ENCODE data around the gene KRT80.

DNA sequence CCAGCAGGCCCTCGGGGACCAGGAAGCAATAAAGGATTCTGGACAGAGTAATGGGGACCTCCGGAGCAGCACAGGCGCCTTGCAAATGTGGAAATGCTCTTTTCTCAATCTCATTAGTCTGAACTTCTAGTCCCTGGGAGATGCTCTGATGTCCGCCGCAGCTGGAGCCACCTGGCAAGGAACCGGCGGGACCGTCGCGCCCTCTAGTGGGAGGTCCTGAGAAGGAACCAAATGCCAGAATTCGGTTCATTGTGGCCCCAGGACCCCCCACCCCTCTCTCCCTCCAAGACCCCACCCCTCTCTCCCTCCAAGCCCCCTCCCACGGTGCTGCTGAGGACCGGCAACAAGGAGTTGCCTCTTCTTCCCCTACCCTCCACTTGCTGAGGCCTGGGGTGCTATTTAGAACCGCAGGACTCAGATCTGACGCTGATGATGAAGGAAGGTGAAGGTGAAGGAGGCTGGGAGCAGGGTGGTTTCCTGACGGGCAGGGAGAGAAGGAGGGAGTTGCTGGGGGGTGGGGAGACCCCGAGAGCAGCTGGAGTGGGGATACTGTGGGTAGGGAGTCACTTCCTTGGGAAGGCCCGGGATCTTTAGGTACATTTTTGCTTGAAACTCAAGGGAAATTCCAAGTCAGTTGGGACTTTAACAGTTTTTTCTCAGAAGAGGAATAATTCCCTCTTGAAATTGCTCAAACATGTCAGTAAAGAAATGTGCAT is 69.8 kb downstream of the KRT80 start:
- TF ChIP-seq, protein P1, sequence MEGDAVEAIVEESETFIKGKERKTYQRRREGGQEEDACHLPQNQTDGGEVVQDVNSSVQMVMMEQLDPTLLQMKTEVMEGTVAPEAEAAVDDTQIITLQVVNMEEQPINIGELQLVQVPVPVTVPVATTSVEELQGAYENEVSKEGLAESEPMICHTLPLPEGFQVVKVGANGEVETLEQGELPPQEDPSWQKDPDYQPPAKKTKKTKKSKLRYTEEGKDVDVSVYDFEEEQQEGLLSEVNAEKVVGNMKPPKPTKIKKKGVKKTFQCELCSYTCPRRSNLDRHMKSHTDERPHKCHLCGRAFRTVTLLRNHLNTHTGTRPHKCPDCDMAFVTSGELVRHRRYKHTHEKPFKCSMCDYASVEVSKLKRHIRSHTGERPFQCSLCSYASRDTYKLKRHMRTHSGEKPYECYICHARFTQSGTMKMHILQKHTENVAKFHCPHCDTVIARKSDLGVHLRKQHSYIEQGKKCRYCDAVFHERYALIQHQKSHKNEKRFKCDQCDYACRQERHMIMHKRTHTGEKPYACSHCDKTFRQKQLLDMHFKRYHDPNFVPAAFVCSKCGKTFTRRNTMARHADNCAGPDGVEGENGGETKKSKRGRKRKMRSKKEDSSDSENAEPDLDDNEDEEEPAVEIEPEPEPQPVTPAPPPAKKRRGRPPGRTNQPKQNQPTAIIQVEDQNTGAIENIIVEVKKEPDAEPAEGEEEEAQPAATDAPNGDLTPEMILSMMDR (conservative IDR thresholded peaks at IDR 0.05; ENCODE audit: low read depth in 2 of 2) = peak; percentile 70 to 86
- TF ChIP-seq EZH2phosphoT487 (IDR thresholded peaks at IDR 0.05; ENCODE audit: unreplicated experiment) (no peak), EZH2 (IDR thresholded peaks at IDR 0.05; ENCODE audit: low read depth, unreplicated experiment) (no peak)

Measured in GM23338 (cell line).